K562 (cell line): Measurements from ENCODE around the gene ZDHHC11. TPM values are rescaled to one million over a fixed set of nuclear protein-coding genes. Genes with fewer than 3 reads are reported as not detected.

ENCODE experiments used
- ATAC-seq: fragments of 200-7000 bp; cut with Tn5 transposase; 3 replicates; pipeline ENCODE4 v1.9.1; 2020; ENCODE audit warnings: moderate library complexity
- BruUV-seq: library from RNA; stranded (reverse); fragments of 400-500 nt; replicated peaks from 2 replicates; lab custom pipeline; 2021; lab: Mats Ljungman, UMichigan
- CTCF ChIA-PET: fragments of 300-600 bp; formaldehyde crosslinking; extraction: SDS; loops from one replicate; lab custom pipeline; 2021; ENCODE audit warnings: low intra/inter-chr PET ratio; lab: Yijun Ruan, JAX
- POLR2A ChIA-PET: fragments of 300-600, 350-650 bp; sonication (Branson Sonifier 250); formaldehyde crosslinking; extraction: SDS; loops from one replicate; lab custom pipeline; 2021; ENCODE audit warnings: antibody characterized with exemption, inconsistent platforms; lab: Yijun Ruan, JAX
- DNase-seq, 4 experiments: peaks; one replicate each; pipeline versions ENCODE4 v3.0.0 to v3.0.0-alpha.2; 2011 to 2018; ENCODE audit warnings: low spot score in 3 of 4, mixed read lengths in 3 of 4; ENCODE audit errors: extremely low read depth in 1 of 4
- FAIRE-seq: peaks from 2 replicates; lab custom pipeline; 2011; peaks lifted over from hg19 to GRCh38; lab: Jason Lieb, UNC
- H2AFZ ChIP-seq: 2 replicates; pipeline ENCODE4 v1.6.0; 2011; ENCODE audit warnings: low read depth, low read length, control low read depth, inconsistent platforms
- H3K27ac ChIP-seq: fragments of 200-600 bp; 3 replicates; pipeline ENCODE4 v1.8.0; 2011; ENCODE audit warnings: low read depth, mild to moderate bottlenecking, control low read depth, inconsistent platforms, low read length, moderate library complexity, mixed read lengths; ENCODE audit errors: extremely low read depth
- H3K27me3 ChIP-seq, 2 experiments: fragments of 300-600 bp in 1 of 2; 2 replicates in 1 of 2; 3 replicates in 1 of 2; pipeline versions ENCODE4 v1.6.0 to v1.8.0; 2011; ENCODE audit warnings: inconsistent platforms in 2 of 2, low read length in 2 of 2, mild to moderate bottlenecking in 1 of 2, mixed read lengths in 1 of 2, moderate library complexity in 1 of 2; ENCODE audit not compliant: control insufficient read depth in 2 of 2, insufficient read depth in 2 of 2
- H3K36me3 ChIP-seq: fragments of 300-600 bp; 3 replicates; pipeline ENCODE4 v1.8.0; 2011; ENCODE audit warnings: mild to moderate bottlenecking, low read length, inconsistent platforms; ENCODE audit not compliant: control insufficient read depth, insufficient read depth
- H3K4me1 ChIP-seq, 2 experiments: fragments of 200-600 bp in 1 of 2; replicated peaks in 1 of 2; 2 replicates in 1 of 2; 3 replicates in 1 of 2; pipeline versions ENCODE4 v1.5.1 to v1.8.0; 2011; ENCODE audit warnings: inconsistent platforms in 2 of 2, low read length in 2 of 2, mild to moderate bottlenecking in 1 of 2, mixed read lengths in 1 of 2, moderate library complexity in 1 of 2; ENCODE audit not compliant: control insufficient read depth in 2 of 2, insufficient read depth in 2 of 2
- H3K4me2 ChIP-seq: 2 replicates; pipeline ENCODE4 v1.6.1; 2011; ENCODE audit warnings: low read length, control low read depth, inconsistent platforms, mixed read lengths; ENCODE audit not compliant: insufficient read depth
- H3K4me3 ChIP-seq: fragments of 200-600 bp; sonication (generic), shearing (Covaris generic); 2 replicates; pipeline ENCODE4 v1.5.1; 2016; ENCODE audit warnings: control low read depth, inconsistent platforms
- H3K79me2 ChIP-seq: fragments of 200-600 bp; 3 replicates; pipeline ENCODE4 v1.8.0; 2011; ENCODE audit warnings: low read length, inconsistent platforms; ENCODE audit not compliant: control insufficient read depth, insufficient read depth
- H3K9ac ChIP-seq, 2 experiments: 2 replicates each; pipeline versions ENCODE4 v1.6.0 to v1.6.1; 2011; ENCODE audit warnings: low read depth in 2 of 2, low read length in 2 of 2, control low read depth in 1 of 2, inconsistent platforms in 1 of 2, mild to moderate bottlenecking in 1 of 2, mixed read lengths in 1 of 2; ENCODE audit not compliant: insufficient read depth in 1 of 2
- H3K9me1 ChIP-seq: one replicate; pipeline ENCODE4 v1.6.0; 2011; ENCODE audit warnings: inconsistent platforms, mild to moderate bottlenecking, low read length, moderate library complexity; ENCODE audit not compliant: control insufficient read depth, insufficient read depth
- H3K9me3 ChIP-seq: replicated peaks from 2 replicates; pipeline ENCODE4 v1.5.1; 2011; ENCODE audit warnings: low read depth, low read length, inconsistent platforms; ENCODE audit not compliant: control insufficient read depth, insufficient read depth
- H4K20me1 ChIP-seq: replicated peaks from 2 replicates; pipeline ENCODE4 v1.6.1; 2011; ENCODE audit warnings: low read length, inconsistent platforms, mixed read lengths; ENCODE audit not compliant: control insufficient read depth, insufficient read depth
- CAMTA2 ChIP-seq: fragments of 250-450 bp; sonication (Bioruptor Pico); conservative IDR thresholded peaks from 2 replicates; pipeline ENCODE4 v1.5.1; 2022
- KLF10 ChIP-seq: fragments of 250-450 bp; sonication (Bioruptor Pico); IDR thresholded peaks from 2 replicates; pipeline ENCODE4 v1.6.1; 2021; ENCODE audit warnings: matching md5 sums
- KLF16 ChIP-seq: IDR thresholded peaks from 2 replicates; pipeline ENCODE4 v1.6.1; 2016; ENCODE audit warnings: antibody characterized with exemption
- NFIX ChIP-seq: fragments of 250-450 bp; sonication (Bioruptor Pico); IDR thresholded peaks from 2 replicates; pipeline ENCODE4 v1.4.0; 2020; ENCODE audit warnings: low read depth, mild to moderate bottlenecking, moderate library complexity
- NRF1 ChIP-seq, 2 experiments: fragments of 450-650 bp; IDR thresholded peaks in 1 of 2; conservative IDR thresholded peaks in 1 of 2; 2 replicates each; pipeline ENCODE4 v1.6.1; 2014; ENCODE audit warnings: mild to moderate bottlenecking in 2 of 2
- POLR2G ChIP-seq: fragments of 200-400 bp; formaldehyde crosslinking; IDR thresholded peaks from 2 replicates; pipeline ENCODE4 v1.6.1; 2017; ENCODE audit warnings: low read depth, mild to moderate bottlenecking, antibody characterized with exemption, low read length, moderate library complexity
- SAFB ChIP-seq: fragments of 200-400 bp; formaldehyde crosslinking; IDR thresholded peaks from 2 replicates; pipeline ENCODE4 v1.6.1; 2017; ENCODE audit warnings: low read depth, low read length, borderline replicate concordance
- SMAD4 ChIP-seq: fragments of 250-450 bp; sonication (Bioruptor Pico); conservative IDR thresholded peaks from 2 replicates; pipeline ENCODE4 v1.8.0; 2021; ENCODE audit warnings: inconsistent platforms, mild to moderate bottlenecking, moderate library complexity
- STAT5A ChIP-seq: IDR thresholded peaks from 2 replicates; pipeline ENCODE4 v1.6.1; 2012; ENCODE audit warnings: low read length, inconsistent platforms, borderline replicate concordance
- WGBS: fragments of 100-300 bp; shearing (Covaris generic); methylation state at CpG from one replicate; pipeline ENCODE4 v1.1.6; 2016; ENCODE audit warnings: low coverage, mixed read lengths; ENCODE audit not compliant: insufficient coverage; ENCODE audit errors: missing lambda C conversion rate; 5-methylcytosine and 5-hydroxymethylcytosine counted together
- in situ Hi-C: fragments of 300-500 bp; cut with MboI; formaldehyde crosslinking; loops from 4 replicates; pipeline ENCODE4 v1.15.0; 2018; ENCODE audit warnings: inconsistent platforms, mixed read lengths
- intact Hi-C: fragments of 100-400 bp; cut with micrococcal nuclease; formaldehyde crosslinking; loops from 2 replicates; pipeline ENCODE4 v1.14.2; 2022
- polyA plus RNA-seq, 8 experiments: library from polyadenylated mRNA; depleted of rRNA in 4 of 8; stranded (reverse) in 5 of 8; unstranded in 3 of 8; fragments of >200 nt; fragmentation: Nextera tagmentation in 2 of 8; fragmentation: Illumina TruSeq in 1 of 8; extraction: Ambion mirVana in 2 of 8; extraction: Trizol in 1 of 8; gene quantifications; 2 replicates each; pipeline versions ENCODE4 v1.2.1 to v1.2.3, GENCODE V29; 2011 to 2014; ENCODE audit warnings: inconsistent platforms in 1 of 8, missing spikeins in 1 of 8
- total RNA-seq, 7 experiments: library from RNA; depleted of rRNA in 6 of 7; stranded (reverse); fragments of >200 nt in 6 of 7; fragmentation: Illumina TruSeq in 2 of 7; extraction: Trizol in 2 of 7; gene quantifications; 2 replicates each; pipeline versions ENCODE4 v1.2.1 to v1.2.3, GENCODE V29; 2011 to 2021; ENCODE audit warnings: low replicate concordance in 1 of 7
- TF ChIP-seq, protein P1 (sequence below): fragments of 250-450 bp; sonication (Bioruptor Pico); IDR thresholded peaks from 2 replicates; pipeline ENCODE4 v1.5.0; 2020; ENCODE audit warnings: mild to moderate bottlenecking, borderline replicate concordance

ZDHHC11 gene
- total and polyA plus RNA-seq, 9 of the 15 experiments (the other 6 are each of a cell fraction or from before 2014, with no cell fraction given): 0.07 to 2.3 (median 0.52) TPM

- Histone ChIP-seq H2AFZ (no peak overlapping the region), H3K4me1 (peaks cover 0 to 34% of the 10 kb centered on the region in 2 experiments; a peak in 2 of 5 replicates), H3K9ac (no peak overlapping the region), H3K27me3 (peaks cover 17 to 30% of the 10 kb centered on the region in 2 experiments), H3K27ac (no peak overlapping the region), H3K79me2 (no peaks in the 10 kb centered on the region), H3K4me3 (no peak overlapping the region), H3K36me3 (no peaks in the 10 kb centered on the region), H3K9me1 (no peaks in the 10 kb centered on the region), H3K4me2 (no peak overlapping the region), H4K20me1 (peaks cover 19% of the 10 kb centered on the region), H3K9me3 (no peaks in the 10 kb centered on the region)
- CTCF ChIA-PET: no interaction called here
- TF ChIP-seq CAMTA2 (CRISPR knock-in tag) (no peak), SMAD4 (CRISPR knock-in tag) (no peak), NRF1 (conservative IDR thresholded peaks at IDR 0.05 in 1 of 2, IDR thresholded peaks at IDR 0.05 in 1 of 2) (no peak), NFIX (CRISPR knock-in tag) (no peak), KLF10 (CRISPR knock-in tag) (no peak), STAT5A (no peak), SAFB (peak; percentile 34; the same call in 1 of the 2 replicates), POLR2G (peak; percentile 51; the same call in 1 of the 2 replicates), KLF16 (no peak)
- TF ChIP-seq, protein P1, sequence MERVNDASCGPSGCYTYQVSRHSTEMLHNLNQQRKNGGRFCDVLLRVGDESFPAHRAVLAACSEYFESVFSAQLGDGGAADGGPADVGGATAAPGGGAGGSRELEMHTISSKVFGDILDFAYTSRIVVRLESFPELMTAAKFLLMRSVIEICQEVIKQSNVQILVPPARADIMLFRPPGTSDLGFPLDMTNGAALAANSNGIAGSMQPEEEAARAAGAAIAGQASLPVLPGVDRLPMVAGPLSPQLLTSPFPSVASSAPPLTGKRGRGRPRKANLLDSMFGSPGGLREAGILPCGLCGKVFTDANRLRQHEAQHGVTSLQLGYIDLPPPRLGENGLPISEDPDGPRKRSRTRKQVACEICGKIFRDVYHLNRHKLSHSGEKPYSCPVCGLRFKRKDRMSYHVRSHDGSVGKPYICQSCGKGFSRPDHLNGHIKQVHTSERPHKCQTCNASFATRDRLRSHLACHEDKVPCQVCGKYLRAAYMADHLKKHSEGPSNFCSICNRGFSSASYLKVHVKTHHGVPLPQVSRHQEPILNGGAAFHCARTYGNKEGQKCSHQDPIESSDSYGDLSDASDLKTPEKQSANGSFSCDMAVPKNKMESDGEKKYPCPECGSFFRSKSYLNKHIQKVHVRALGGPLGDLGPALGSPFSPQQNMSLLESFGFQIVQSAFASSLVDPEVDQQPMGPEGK (CRISPR knock-in tag): no peak
- ATAC-seq: no peak
- 80% methylated on average over 9 of the region's 32 CpGs for WGBS
- POLR2A ChIA-PET: interaction anchor here (0.6 kb wide), 2 partner anchors 91 to 106 kb away, joined by 3 to 4 read pairs; no protein-coding TSS in a partner anchor
- BruUV-seq: no TSS peak
- intact Hi-C loops: loop anchor here (10.0 kb wide), 1 partner anchor 180 kb away; no protein-coding TSS in a partner anchor
- FAIRE-seq: no peak
- no peak for DNase-seq
- in situ Hi-C loops: no loop called here
Observed at GRCh38 chr5:854966-855743, 4.4 kb upstream of the ZDHHC11 start.
